Coronary artery (tissue), 2 donors: ENCODE results near the gene GSTA3.
"Not testable (repeated sequence)": the region's sequence is repeated elsewhere in the genome, so short reads cannot be mapped to it uniquely, and the experiment has no call there.

Experiments
- DNase-seq: peaks from one replicate; pipeline ENCODE4 v3.0.0-alpha.2; 2017; ENCODE audit warnings: low spot score
- H3K27ac ChIP-seq, 2 donors: fragments of 200-600 bp; sonication (generic); one replicate each; pipeline ENCODE4 v1.5.1; 2016 to 2019
- H3K4me3 ChIP-seq: fragments of 200-600 bp; sonication (generic); 2 replicates; pipeline ENCODE4 v1.5.1; 2016; ENCODE audit warnings: mild to moderate bottlenecking, moderate library complexity
- CTCF ChIP-seq: fragments of 200-600 bp; sonication (generic); IDR thresholded peaks from one replicate; pipeline ENCODE4 v1.5.1; 2019; ENCODE audit warnings: antibody characterized with exemption

The GSTA3 gene

DNA sequence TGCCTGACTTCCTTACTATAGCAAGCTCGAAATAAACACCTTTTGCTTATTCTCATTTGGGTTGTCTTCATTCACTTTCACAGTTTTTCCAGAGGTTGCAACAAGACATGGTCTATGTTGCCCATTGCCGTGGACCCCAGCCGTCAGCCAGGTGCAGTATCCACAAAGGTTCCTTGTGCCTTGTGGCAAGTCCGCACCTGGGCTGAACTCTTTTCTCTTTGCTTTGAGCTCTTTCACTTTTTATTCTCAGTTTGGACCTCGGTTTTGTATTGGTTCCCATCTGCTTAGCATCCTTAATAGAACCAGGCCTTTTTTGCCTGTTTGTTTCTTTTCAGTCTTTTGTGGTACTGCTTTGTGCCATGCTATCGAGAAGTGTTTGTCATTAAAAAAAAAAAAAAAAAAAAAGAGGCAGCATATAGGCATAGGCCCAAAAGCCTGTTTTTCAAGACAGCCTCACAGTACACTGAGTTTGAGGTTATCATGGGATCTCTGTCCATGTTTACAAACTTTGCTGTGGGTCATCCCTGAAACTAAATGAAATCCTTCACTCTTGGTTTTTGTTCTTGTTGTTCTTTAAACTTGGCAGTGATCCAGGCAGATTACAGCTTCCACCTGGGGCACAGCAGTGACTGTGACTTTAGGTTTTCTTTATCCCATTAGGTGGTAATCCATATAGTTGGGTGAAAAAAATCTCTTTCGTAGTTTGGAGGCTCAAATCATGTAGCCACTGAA is 33.3 kb downstream of the GSTA3 start:
- no peak overlapping the region for H3K27ac ChIP-seq
- H3K4me3 ChIP-seq = no peak overlapping the region
- no peak for TF ChIP-seq CTCF
- DNase-seq = no peak

GRCh38 chr6:52872031-52872430 is 37.5 kb downstream of the GSTA3 start:
- Histone ChIP-seq H3K4me3 (no peak overlapping the region), H3K27ac (no peak overlapping the region)
- DNase-seq = no peak
- TF ChIP-seq CTCF = no peak

DNA sequence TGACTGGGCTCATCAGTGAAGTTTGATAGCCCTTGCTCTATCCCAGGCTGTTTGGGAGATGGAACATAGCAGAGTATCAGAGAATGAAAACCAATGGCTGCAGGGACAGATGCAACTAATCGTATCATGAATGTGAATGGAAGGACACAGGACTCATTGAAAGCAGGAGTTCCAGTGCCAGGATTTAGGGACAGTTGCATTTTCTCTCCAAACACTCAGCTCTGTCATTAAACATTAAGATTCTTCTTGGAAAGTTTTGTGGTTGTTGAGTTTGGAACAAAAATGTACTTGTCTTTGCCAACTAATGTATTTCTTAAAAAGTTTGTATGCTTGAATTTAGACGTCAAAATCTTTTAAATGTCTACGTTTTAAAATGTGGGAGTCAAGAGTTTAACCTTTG is 37.9 kb downstream of the GSTA3 start:
- no peak for DNase-seq
- no peak for TF ChIP-seq CTCF

GRCh38 chr6:52870335-52871091 is 39.0 kb downstream of the GSTA3 start:
- not testable (repeated sequence) for H3K27ac ChIP-seq, H3K4me3 ChIP-seq, DNase-seq

More for the DNA sequence above, 37.9 kb downstream of the GSTA3 start:
- Histone ChIP-seq H3K4me3 (no peak overlapping the region), H3K27ac (no peak overlapping the region)

DNA sequence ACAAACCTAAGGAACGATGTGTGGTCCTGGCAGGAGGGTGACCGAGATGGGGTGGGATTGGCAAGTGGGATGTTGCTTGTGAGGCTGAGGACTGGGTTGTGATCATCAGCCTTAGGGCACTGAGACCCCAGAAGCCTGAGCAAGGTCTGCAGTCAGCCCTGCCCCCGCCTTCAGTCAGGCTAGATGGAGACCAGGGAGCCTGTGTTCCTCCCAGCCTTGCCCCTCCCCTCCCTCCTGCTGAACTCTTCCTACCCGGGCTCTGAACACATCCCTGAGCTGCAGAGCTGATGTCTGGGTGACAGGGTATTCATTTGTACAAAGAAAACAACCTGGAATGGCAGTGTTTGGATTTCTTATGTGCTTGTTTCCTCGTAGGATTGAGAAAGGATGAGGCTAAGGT is 40.6 kb downstream of the GSTA3 start:
- not testable (repeated sequence) for H3K27ac ChIP-seq, H3K4me3 ChIP-seq, DNase-seq

- H3K4me3 ChIP-seq = no peak overlapping the region
- DNase-seq = no peak
- no peak overlapping the region for H3K27ac ChIP-seq
- no peak for TF ChIP-seq CTCF
These were observed 41.3 kb downstream of the GSTA3 start for GRCh38 chr6:52868240-52868639.

- not testable (repeated sequence) for H3K27ac ChIP-seq, DNase-seq, H3K4me3 ChIP-seq
These were observed 48.3 kb downstream of the GSTA3 start for GRCh38 chr6:52861151-52861550.

GRCh38 chr6:52858416-52858815 is 51.1 kb downstream of the GSTA3 start:
- Histone ChIP-seq H3K4me3 (no peak overlapping the region), H3K27ac (no peak overlapping the region)
- no peak for TF ChIP-seq CTCF
- DNase-seq = no peak

DNA sequence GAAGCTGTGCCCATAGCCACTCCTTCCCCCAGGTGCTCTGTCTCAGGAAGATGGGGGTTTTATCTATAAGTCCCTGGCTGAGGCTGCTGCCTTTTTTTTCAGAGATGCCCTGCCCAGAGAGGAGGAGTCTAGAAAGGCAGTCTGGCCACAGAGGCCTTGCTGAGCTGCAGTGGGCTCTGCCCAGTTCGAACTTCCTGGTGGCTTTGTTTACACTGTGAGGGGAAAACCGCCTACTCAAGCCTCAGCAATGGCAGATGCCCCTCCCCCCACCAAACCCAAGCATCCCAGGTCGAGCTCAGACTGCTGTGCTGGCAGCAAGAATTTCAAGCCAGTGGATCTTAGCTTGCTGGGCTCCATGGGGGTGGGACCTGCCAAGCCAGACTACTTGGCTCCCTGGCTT is 53.4 kb downstream of the GSTA3 start:
- H3K4me3 ChIP-seq, DNase-seq, H3K27ac ChIP-seq: not testable (repeated sequence)
